H9 (cell line): ENCODE results near the gene ANO2. TPM values are rescaled to one million over a fixed set of nuclear protein-coding genes. Genes with fewer than 3 reads are reported as not detected.

ENCODE experiments used
- DNase-seq: peaks from one replicate; pipeline ENCODE4 v3.0.0-alpha.2; 2017
- H2AFZ ChIP-seq: one replicate; pipeline ENCODE4 v1.6.1; 2013; ENCODE audit warnings: mild to moderate bottlenecking, low read length, control low read depth, moderate library complexity
- H2AK5ac ChIP-seq: 2 replicates; pipeline ENCODE4 v1.6.1; 2013; ENCODE audit warnings: low read length, control low read depth, mixed read lengths; ENCODE audit not compliant: insufficient read length
- H2BK120ac ChIP-seq: one replicate; pipeline ENCODE4 v1.6.1; 2013; ENCODE audit warnings: low read depth, mild to moderate bottlenecking, low read length, control low read depth, inconsistent platforms; ENCODE audit not compliant: poor library complexity, severe bottlenecking
- H2BK12ac ChIP-seq: 2 replicates; pipeline ENCODE4 v1.6.1; 2013; ENCODE audit warnings: low read length, control low read depth, mixed read lengths, low read depth; ENCODE audit not compliant: insufficient read length
- H2BK15ac ChIP-seq: 2 replicates; pipeline ENCODE4 v1.6.1; 2013; ENCODE audit warnings: low read depth, low read length, control low read depth
- H2BK20ac ChIP-seq: one replicate; pipeline ENCODE4 v1.6.1; 2013; ENCODE audit warnings: low read depth, mild to moderate bottlenecking, low read length, control low read depth, inconsistent platforms; ENCODE audit not compliant: poor library complexity, severe bottlenecking
- H2BK5ac ChIP-seq: 2 replicates; pipeline ENCODE4 v1.6.1; 2013; ENCODE audit warnings: low read length, control low read depth, mixed read lengths; ENCODE audit not compliant: insufficient read length
- H3K14ac ChIP-seq: 2 replicates; pipeline ENCODE4 v1.6.1; 2013; ENCODE audit warnings: low read length, control low read depth; ENCODE audit not compliant: insufficient read depth
- H3K18ac ChIP-seq: 2 replicates; pipeline ENCODE4 v1.6.1; 2013; ENCODE audit warnings: low read depth, mild to moderate bottlenecking, mixed read lengths, low read length, control low read depth; ENCODE audit not compliant: insufficient read length
- H3K23ac ChIP-seq: 2 replicates; pipeline ENCODE4 v1.6.1; 2013; ENCODE audit warnings: low read length, control low read depth, mixed read lengths, low read depth; ENCODE audit not compliant: insufficient read length
- H3K23me2 ChIP-seq: 2 replicates; pipeline ENCODE4 v1.6.1; 2013; ENCODE audit warnings: low read depth, mild to moderate bottlenecking, mixed read lengths, low read length, control low read depth; ENCODE audit not compliant: insufficient read length, poor library complexity, severe bottlenecking
- H3K27ac ChIP-seq: 2 replicates; pipeline ENCODE4 v1.5.1; 2013; ENCODE audit warnings: low read length, control low read depth, mixed read lengths, low read depth; ENCODE audit not compliant: insufficient read length
- H3K27me3 ChIP-seq: 2 replicates; pipeline ENCODE4 v1.6.1; 2013; ENCODE audit warnings: low read length, control low read depth, inconsistent platforms; ENCODE audit not compliant: insufficient read depth
- H3K4ac ChIP-seq: 2 replicates; pipeline ENCODE4 v1.6.1; 2013; ENCODE audit warnings: low read depth, mild to moderate bottlenecking, control low read depth, inconsistent platforms, low read length, moderate library complexity
- H3K4me1 ChIP-seq: 2 replicates; pipeline ENCODE4 v1.6.1; 2013; ENCODE audit warnings: low read length, control low read depth, inconsistent platforms; ENCODE audit not compliant: insufficient read depth
- H3K4me2 ChIP-seq: 2 replicates; pipeline ENCODE4 v1.6.1; 2013; ENCODE audit warnings: low read length, control low read depth, mixed read lengths; ENCODE audit not compliant: insufficient read length, insufficient read depth
- H3K56ac ChIP-seq: 2 replicates; pipeline ENCODE4 v1.6.1; 2013; ENCODE audit warnings: low read depth, mild to moderate bottlenecking, mixed read lengths, low read length, control low read depth; ENCODE audit not compliant: insufficient read length
- H3K79me1 ChIP-seq: 2 replicates; pipeline ENCODE4 v1.6.1; 2013; ENCODE audit warnings: low read depth, mild to moderate bottlenecking, moderate library complexity, low read length, control low read depth, inconsistent platforms; ENCODE audit not compliant: insufficient read depth, poor library complexity, severe bottlenecking
- H3K79me2 ChIP-seq: 2 replicates; pipeline ENCODE4 v1.6.1; 2013; ENCODE audit warnings: low read length, control low read depth, inconsistent platforms; ENCODE audit not compliant: insufficient read depth
- H3K9ac ChIP-seq: 2 replicates; pipeline ENCODE4 v1.6.1; 2013; ENCODE audit warnings: low read length, control low read depth, mixed read lengths; ENCODE audit not compliant: insufficient read length; ENCODE audit errors: extremely low read depth
- H3K9me3 ChIP-seq: one replicate; pipeline ENCODE4 v1.6.1; 2013; ENCODE audit warnings: low read depth, low read length, inconsistent platforms; ENCODE audit not compliant: control insufficient read depth
- H3T11ph ChIP-seq: one replicate; pipeline ENCODE4 v1.6.1; 2013; ENCODE audit warnings: mild to moderate bottlenecking, low read length, control low read depth, inconsistent platforms
- H4K20me1 ChIP-seq: one replicate; pipeline ENCODE4 v1.6.1; 2013; ENCODE audit not compliant: control insufficient read depth, insufficient read length, insufficient read depth
- H4K5ac ChIP-seq: 2 replicates; pipeline ENCODE4 v1.6.1; 2013; ENCODE audit warnings: low read depth, mild to moderate bottlenecking, mixed read lengths, low read length, control low read depth; ENCODE audit not compliant: insufficient read length
- H4K8ac ChIP-seq: replicated peaks from 2 replicates; pipeline ENCODE4 v1.6.1; 2013; ENCODE audit warnings: low read length, control low read depth, mixed read lengths, low read depth; ENCODE audit not compliant: insufficient read length
- H4K91ac ChIP-seq: 2 replicates; pipeline ENCODE4 v1.6.1; 2013; ENCODE audit warnings: low read depth, mild to moderate bottlenecking, moderate library complexity, mixed read lengths, low read length, control low read depth; ENCODE audit not compliant: insufficient read length
- H3K27ac Mint-ChIP-seq, 3 experiments: 2 replicates in 2 of 3; 3 replicates in 1 of 3; pipeline ENCODE4 v1.8.0; 2020 to 2021; ENCODE audit warnings: mixed read lengths in 3 of 3, mild to moderate bottlenecking in 1 of 3, moderate library complexity in 1 of 3
- H3K27me3 Mint-ChIP-seq: 2 replicates; pipeline ENCODE4 v1.8.0; 2021; ENCODE audit warnings: low read depth, mild to moderate bottlenecking, moderate library complexity, mixed read lengths
- H3K36me3 Mint-ChIP-seq, 3 experiments: 2 replicates in 2 of 3; 3 replicates in 1 of 3; pipeline ENCODE4 v1.8.0; 2020 to 2021; ENCODE audit warnings: low read depth in 3 of 3, mixed read lengths in 3 of 3; ENCODE audit not compliant: insufficient read depth in 1 of 3
- H3K4me1 Mint-ChIP-seq, 2 experiments: 2 replicates each; pipeline ENCODE4 v1.8.0; 2020; ENCODE audit warnings: mixed read lengths in 2 of 2
- H3K4me3 Mint-ChIP-seq, 2 experiments: 2 replicates in 1 of 2; 3 replicates in 1 of 2; pipeline ENCODE4 v1.8.0; 2020 to 2021; ENCODE audit warnings: mild to moderate bottlenecking in 2 of 2, mixed read lengths in 2 of 2, moderate library complexity in 1 of 2
- H3K9me3 Mint-ChIP-seq, 2 experiments: 2 replicates in 1 of 2; 3 replicates in 1 of 2; pipeline ENCODE4 v1.8.0; 2020; ENCODE audit warnings: mild to moderate bottlenecking in 2 of 2, mixed read lengths in 2 of 2, moderate library complexity in 1 of 2
- CTCF ChIP-seq: fragments of 200-600 bp; sonication (generic); conservative IDR thresholded peaks from 3 replicates; pipeline ENCODE4 v1.8.0; 2021; ENCODE audit warnings: antibody characterized with exemption, mild to moderate bottlenecking
- WGBS: extraction: QIAGEN DNeasy Blood & Tissue Kit; methylation state at CpG from one replicate; pipeline ENCODE4 v1.1.7; 2013; ENCODE audit warnings: missing lambda C conversion rate, low lambda C conversion rate, mixed read lengths; ENCODE audit not compliant: insufficient read length; ENCODE audit errors: extremely low coverage; 5-methylcytosine and 5-hydroxymethylcytosine counted together
- total RNA-seq: library from RNA; stranded (reverse); gene quantifications from 2 replicates; pipeline ENCODE4 v1.2.1, GENCODE V29; 2021

Gene ANO2
- total RNA-seq, 1 experiment from 2014 or later = 3.8 TPM

- Histone ChIP-seq H3K56ac (no peak overlapping the region), H2AK5ac (no peak overlapping the region), H2BK15ac (no peak overlapping the region), H3K79me1 (no peaks in the 10 kb centered on the region), H4K91ac (no peak overlapping the region), H4K5ac (no peak overlapping the region), H3K4me1 (no peaks in the 10 kb centered on the region), H3K14ac (no peak overlapping the region), H3K79me2 (no peaks in the 10 kb centered on the region), H4K8ac (no peak overlapping the region), H2BK5ac (no peak overlapping the region), H3K9ac (no peak overlapping the region), H3K4me2 (no peak overlapping the region), H3K9me3 (no peaks in the 10 kb centered on the region), H2BK20ac (no peak overlapping the region), H4K20me1 (no peaks in the 10 kb centered on the region), H2AFZ (no peak overlapping the region), H2BK12ac (no peak overlapping the region), H3K27me3 (no peaks in the 10 kb centered on the region), H3K18ac (no peak overlapping the region), H3K23ac (no peak overlapping the region), H3K23me2 (no peaks in the 10 kb centered on the region), H2BK120ac (no peak overlapping the region), H3K27ac (no peak overlapping the region), H3T11ph (no peak overlapping the region), H3K4ac (no peak overlapping the region)
- no peaks in the 10 kb centered on the region; a peak in 1 of 5 replicates for H3K9me3 Mint-ChIP-seq
- no peak overlapping the region for H3K4me3 Mint-ChIP-seq
- peaks cover 13 to 16% of the 10 kb centered on the region in 2 experiments for H3K4me1 Mint-ChIP-seq
- peaks cover 0 to 3% (median 0%) of the 10 kb centered on the region in 3 experiments; a peak in 2 of 7 replicates for H3K36me3 Mint-ChIP-seq
- peaks cover 2% of the 10 kb centered on the region; the same call in 1 of the 2 replicates for H3K27me3 Mint-ChIP-seq
- WGBS = no CpG with 5 or more reads among the region's 15 CpGs
- H3K27ac Mint-ChIP-seq = no peak overlapping the region
- DNase-seq = no peak
- TF ChIP-seq CTCF = no peak
Measured at GRCh38 chr12:5921966-5922899, 22.8 kb downstream of the ANO2 start.
